ENCODE measurements around the gene WDR70.

The WDR70 gene

GRCh38 chr5:37694867-37695266 lies 315.7 kb downstream of the WDR70 start:
- no peak for DNase-seq

GRCh38 chr5:37695647-37696046 lies 316.5 kb downstream of the WDR70 start:
- no peak for DNase-seq

- no peak for DNase-seq
Measured at GRCh38 chr5:37696190-37697021, 317.3 kb downstream of the WDR70 start.

- DNase-seq = no peak
Measured at GRCh38 chr5:37701868-37702267, 322.8 kb downstream of the WDR70 start.

DNA sequence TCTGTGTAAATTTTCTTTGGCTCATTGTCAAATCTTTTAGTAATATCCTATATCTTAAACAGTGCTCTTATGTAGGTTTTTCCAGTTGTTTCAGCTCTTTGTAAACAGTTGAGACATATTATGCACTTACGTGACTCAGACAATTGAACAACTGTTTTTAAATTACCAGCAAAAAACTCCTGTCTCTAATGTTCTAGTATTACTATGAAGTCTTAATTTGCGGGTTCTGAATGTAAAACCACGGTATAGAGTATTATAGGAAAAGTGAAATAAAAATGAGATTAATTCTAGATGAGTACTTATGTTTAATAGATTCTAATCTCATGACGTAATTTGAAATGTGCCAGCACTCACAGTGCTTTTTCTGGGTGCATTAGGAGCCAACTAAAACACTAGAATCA lies 324.7 kb downstream of the WDR70 start:
- DNase-seq = no peak

GRCh38 chr5:37704406-37704805 lies 325.3 kb downstream of the WDR70 start:
- DNase-seq = no peak

DNA sequence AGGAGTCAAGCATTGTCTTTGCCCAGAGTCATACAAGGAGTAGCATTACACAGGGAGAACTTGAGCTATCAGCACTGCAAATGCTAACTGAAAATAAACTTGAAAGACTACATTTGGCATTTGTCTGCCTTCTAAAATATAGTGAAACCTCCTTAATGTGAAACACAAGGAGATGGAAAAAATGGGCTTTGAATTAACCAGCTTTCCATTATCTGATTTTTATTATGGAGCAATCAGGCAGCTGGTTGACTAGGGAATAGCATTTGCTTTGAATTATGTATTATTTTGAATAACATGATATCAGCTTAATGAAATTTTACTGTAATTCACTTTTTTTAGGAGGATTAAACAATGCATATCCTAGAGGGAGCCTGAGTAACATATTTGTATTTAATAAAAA lies 329.9 kb downstream of the WDR70 start:
- no peak for DNase-seq

DNA sequence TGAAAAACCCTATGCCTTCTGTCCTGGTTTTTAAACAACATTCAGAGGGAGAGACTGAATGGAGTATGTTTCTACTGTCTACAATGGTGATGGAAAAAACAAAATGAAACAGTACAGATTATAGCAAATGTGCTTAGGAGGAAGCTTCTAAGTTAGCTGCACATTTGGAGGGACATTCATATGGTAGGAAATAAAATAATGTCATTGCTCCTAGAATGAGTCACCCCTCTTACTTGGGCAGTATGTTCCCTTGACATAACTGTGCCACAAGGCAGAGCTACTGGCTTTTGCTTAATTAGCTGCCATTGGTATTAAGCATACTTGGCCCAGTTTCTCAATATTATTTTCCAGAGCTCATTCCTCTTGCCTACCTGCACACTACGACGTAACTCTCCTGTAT lies 331.8 kb downstream of the WDR70 start:
- no peak for DNase-seq

- DNase-seq = no peak
Measured at GRCh38 chr5:37712750-37713149, 333.6 kb downstream of the WDR70 start.

DNA sequence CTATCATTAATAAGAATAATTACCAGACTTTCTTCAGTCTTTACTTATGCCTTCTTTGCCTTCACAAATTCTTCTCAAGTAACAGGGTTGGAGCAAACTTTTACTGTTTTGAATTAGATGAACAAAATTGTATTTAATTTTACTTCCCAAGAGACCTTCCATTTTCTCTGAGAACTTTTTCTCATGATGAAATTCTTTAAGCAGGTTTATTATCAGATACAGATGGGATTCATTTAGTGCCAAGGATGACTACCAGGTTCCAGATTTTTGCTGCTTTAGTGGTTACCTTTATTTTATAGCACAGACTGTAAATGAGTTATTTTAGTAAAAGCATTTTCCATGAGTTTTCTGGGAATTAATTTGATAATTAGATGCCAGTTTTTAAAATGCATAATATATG lies 335.6 kb downstream of the WDR70 start:
- no peak for DNase-seq

GRCh38 chr5:37715361-37715760 lies 336.2 kb downstream of the WDR70 start:
- no peak for DNase-seq

DNA sequence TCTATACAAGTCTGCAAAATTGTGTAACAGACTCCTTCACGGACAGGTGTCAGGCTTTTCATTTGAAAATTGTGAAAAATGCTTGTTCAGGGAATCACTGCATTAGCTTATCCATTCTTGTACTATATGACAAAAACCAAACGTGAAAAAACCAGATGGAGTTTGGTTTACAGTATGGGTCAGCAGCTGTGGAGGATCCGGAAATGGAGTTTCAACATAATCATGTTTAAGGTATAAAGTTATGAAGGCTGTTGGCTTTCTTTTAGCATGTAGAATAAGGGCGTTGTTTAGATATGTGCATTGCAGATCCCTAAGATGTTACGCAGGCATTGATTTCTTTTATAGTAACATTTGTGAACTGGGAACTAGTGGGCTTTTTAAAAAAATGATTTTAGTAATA lies 336.9 kb downstream of the WDR70 start:
- DNase-seq = no peak

DNA sequence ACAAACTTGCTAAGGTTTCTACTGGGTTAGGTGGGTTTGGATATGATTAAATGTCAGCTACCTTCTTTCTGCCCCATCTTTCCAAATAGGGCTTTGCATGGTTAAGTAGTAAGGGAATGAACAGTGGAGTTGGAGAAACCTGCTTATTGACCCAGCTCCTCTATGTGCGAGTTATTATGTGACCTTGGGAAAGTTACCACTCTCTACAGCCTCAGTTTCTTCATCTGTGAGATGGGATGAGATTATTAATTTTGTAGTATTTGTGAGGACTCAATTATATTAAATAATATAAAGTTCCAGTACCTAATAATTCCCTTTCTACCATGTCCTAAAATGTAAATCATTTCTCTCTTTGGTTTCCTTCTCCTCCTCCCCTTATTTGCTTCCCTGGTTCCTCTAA lies 337.3 kb downstream of the WDR70 start:
- DNase-seq = no peak

DNA sequence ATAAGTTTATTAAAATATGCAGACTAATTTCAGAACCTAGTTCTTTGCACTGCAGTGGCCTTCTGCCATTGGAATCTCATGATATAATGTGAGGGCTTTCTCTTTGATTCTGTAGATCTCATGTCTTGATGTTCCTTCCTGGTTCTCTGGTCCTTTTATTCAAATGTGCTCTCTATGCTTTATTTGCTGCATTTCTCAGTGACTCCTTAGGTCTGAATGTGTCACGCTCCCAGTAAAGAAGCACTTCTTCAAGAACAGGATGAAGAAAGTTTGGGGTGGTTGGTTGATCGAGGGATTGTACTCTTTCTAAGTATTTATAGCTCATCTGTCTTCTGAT lies 338.1 kb downstream of the WDR70 start:
- no peak for DNase-seq

DNA sequence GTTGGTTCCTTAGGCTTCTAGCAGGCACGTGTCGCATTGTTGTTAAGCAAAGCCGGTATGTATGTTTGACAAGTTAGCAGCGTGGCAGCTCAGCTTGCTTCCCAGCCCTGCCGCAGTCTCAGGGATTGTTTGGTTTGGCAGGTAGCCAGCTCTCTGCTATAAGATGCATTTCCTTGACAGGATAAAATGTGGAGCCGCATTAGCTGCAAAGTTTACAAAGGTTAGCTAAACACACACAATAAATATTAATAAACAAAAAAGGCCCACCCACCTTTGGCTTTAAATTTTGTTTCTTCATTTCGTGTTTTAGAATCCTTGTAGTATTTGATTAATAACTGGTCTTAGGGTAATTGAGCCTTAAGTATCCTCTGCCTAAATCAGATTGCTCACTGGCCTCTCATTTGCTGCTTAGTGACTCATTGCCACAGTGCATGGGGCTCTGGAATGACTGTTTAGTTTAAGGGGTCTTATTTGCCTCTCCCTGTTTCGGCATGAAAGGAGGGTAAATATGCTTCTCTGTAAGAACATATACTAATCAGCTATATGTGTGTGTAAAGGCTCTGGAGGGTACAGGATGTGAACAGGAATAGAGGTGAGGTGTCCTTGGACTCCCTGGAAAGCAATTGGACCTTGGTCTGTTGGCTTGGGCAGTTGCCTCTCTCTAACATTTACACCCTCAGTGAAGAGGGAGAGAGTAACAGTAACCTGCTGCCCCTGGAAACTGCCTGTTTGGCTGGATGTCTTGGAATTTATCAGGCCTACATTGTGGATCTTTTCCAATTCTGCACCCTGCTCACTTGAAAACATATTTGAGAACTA lies 338.7 kb downstream of the WDR70 start:
- DNase-seq = peak; percentile 86

DNA sequence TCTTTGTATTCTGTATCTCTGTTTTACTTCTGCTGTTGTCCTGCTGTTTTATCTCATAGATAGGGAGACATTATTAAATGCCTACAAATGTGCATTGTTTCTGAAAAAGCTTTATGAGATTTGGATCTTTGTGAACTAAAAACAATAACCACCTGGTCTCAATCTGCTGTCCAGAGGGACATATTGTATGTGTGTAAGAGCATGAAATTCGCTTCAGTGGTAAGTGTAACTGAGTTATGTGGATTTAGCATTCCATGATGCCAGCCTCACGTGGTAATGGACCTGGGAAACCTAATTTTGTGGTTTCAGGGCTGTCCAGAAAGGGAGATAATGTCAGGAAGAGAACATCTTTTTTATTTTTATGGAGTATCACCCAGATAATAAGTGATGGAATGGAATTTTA lies 341.4 kb downstream of the WDR70 start:
- no peak for DNase-seq

DNA sequence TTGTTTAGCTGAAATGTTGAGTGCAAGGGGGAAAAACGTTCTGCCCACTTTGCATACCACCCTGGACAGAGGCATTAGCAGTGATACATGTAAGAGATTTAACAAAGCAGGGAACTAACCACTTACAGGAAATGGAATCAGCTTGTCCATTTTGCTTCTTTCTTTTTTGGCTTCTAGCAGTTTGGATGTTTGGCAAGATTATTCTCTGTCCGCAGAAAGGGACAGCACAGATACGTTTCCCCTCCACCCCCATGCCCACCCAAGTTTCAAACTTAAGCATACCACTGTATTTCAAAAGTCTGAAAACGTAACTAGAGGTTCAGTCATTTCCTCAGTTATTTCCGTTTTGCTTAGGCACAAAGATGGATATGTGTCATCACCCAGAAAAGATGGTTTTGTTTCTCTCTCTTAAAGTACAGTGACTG lies 342.3 kb downstream of the WDR70 start:
- DNase-seq = no peak

DNA sequence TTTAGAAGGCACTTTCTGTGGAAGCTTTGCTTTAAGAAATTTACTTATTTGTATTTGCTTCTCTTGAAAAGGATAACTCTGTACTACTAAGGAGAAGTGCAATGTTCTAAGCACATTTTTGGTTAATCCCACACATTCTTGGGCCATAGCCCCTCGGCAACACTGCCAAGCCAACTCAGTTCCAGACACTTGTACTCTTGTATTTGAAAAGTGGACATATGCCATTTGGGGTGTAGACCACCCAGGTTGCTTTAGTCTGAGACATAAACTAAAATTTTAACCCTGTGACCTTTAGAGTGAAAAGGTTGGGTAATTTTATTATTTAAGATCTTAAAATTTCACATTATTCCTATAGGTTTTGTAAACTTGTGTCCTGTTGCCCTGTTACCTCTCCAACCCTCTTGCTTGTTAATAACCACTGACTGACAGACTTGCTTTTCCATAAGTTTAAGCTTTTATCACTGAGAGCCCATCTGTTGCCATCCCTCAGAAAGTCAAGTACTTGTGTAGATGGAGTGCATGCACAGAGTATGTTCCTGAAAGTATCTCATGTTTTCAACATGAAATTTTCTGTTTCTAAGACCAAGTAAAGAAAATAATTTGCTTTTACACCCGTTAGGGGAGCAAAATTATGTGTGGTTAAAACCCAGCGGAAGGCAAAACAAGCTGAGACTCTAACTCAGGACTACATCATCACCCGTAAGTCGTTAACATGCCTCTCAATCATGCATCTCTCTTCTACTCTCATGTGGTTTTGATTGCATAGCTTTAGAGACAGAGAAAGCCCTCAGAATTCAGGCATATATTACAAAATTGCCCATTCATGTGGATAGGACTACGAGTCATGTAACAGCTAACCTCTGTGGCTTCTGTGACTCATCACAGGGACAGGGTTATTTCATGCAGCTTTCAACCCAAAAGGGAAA lies 343.4 kb downstream of the WDR70 start:
- no peak for DNase-seq

DNA sequence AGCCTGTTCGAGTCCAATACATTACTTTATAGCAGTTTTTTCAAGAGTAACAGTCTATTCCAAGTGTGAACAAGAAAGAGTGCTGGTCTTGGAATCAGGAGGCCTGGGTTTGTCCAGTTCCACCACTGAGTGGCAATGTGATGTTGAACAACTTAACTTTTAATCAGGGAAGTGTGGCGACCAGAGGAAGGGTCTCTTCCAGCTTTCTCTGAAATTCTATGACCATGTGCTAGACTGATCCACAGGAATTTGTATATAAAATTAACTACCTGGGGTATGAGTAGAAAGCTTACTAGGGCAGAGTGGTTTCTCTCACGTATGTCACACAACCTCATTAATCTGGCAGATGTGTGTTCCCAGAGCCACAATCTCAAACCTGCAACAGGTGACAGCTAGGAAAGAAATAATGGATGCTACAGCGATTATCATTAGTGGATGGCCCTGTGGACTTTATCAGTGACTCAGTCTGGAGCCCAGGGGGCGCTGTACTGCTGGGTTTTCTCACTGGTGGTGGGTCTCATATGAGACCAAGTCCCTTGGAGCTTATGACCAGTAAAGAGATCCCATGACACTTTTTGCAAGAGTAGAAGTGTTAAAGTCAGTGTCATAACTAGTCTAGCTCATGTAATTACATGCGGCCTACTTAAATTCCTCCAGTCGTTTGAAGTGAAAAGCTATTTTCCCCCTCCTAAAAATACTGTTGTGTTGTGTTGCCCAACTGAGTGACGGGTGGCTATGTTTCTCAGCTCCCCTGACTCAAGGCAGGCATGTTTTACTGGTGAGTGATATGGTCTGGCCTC lies 344.2 kb downstream of the WDR70 start:
- DNase-seq = no peak

DNA sequence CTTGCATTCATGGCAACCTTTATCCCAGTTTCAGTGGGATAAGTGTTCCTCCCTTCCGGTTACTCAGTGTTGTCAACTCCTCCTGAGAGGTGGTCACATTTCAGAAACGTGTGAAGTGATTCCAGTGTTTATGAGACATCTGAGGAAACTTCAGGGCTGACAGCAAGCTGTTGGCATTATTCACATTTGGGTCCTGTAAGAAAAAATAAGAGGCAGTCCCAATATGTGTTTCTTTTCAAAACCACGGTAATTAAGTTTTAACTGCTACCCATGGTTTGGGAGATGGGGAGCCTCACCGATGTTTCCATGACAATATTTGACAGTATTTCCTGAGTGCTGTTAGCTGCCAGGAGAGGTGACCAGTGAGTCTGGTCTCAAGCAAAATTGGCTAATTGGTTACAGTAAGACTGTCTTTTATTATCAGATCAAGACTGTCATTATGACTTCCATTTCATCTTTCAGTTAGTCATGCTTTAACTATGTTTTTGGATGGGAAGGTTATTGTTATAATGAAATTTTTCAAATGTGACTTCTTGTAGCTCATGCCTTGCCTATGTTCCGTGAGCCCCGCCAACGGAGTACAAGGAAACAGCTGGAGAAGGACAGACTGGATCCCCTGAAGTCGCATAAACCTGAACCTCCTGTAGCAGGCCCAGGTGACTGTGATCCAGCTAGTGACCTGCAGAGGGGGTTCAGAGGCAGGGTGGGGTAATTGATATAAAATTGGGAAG lies 345.4 kb downstream of the WDR70 start:
- DNase-seq = no peak

- DNase-seq = no peak
Measured at GRCh38 chr5:37725185-37725584, 346.1 kb downstream of the WDR70 start.

DNA sequence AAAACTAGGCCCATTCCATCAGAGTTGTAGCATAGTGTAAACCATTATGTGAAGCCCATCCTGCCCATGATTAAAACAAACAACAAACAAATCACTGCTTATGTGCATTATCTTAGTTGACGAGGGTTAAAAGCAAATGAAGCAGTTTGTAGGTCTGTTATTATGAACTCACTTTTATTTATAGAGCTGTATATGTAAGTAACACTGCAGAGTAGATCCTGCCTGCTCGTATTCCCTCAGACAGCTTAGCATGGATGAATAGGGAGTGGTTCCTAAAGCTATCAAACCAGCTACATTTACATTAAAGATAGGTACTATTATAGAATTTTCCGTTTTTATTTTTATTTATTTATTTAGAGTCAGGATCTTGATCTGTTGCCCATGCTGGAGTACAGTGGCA lies 348.1 kb downstream of the WDR70 start:
- no peak for DNase-seq
